Stimulated activated CD4-positive, alpha-beta T cell treated with anti-CD3 and anti-CD28 coated beads, Interleukin-15, amount 100 ng/mL, for 48 hours (primary cell): Measurements from ENCODE around the gene UMAD1.

ENCODE experiments used
- DNase-seq, 2 donors: peaks; one replicate each; pipeline ENCODE4 v3.0.0-alpha.2; 2020; ENCODE audit warnings: low read depth in 2 of 2

The UMAD1 gene

DNA sequence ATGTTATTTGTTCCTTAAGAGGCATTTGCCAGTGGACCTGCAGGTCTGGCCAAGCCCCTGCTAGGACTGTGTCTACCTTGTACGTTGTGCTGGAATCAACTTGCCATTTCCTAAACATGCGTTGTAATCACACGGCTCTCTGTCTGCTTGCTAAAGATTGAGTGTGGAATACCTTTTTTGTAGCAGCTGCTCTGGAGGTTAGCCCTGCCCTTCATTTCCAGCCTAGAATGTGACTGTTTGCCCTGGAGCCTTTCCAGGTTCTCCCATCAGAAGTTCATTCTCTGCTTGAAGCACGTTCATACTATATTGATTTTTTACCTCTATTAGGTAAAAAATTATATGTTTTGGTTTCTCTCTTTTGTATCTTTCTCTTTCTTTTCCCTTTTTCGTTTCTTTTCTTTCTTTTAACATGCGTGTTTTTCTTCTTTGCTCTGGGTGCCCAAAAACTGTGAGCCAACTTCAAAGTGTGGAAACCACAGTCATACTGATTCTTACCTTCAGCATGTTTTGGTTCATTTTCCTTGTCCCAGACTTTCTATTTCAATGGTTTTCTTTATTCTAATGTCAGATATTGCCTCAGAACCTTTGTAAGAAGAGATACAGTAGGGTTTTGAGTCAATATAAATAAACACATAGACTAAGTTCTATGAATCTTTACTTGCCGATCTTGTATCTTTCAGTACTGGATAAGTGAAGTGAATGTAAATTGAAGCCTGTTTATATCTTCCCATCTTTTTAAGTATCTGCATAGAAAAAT is 189.7 kb downstream of the UMAD1 start:
- no peak for DNase-seq

DNA sequence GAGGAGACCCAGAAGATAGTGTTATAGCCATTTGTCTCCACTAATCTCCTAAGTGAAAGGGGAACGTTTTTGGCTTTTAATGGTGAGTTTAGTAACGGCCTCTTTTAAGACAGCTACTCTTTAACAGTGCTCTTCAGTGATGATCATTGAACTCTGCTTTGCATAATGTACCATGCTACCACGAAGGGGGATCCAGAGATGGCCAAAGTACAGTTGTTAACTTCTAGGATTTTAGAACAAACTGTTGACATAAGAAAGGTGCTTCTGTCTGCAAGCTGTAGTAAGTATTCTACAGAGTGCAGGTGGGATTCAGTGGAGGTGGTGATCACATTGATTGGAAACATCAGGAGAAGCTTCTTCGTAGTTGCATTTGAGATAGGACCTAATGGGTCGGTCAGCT is 192.0 kb downstream of the UMAD1 start:
- DNase-seq, result no peak

DNA sequence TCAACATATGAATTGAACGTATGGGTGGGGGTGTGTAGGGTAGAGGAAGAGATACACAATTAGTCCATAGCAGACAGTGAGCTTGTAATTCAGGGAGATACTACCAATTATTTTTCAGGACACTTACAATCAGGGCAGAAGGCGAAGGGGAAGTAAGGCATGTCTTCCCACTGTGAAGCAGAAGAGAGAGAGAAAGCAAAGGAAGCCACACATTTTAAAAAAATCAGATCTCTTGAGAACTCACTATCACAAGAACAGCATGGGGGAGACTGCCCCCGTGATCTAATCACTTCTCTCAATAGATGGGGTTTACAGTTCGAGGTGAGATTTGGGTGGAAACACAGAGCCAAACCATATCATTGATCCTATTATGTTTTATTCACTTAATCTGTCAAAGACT is 194.2 kb downstream of the UMAD1 start:
- DNase-seq, result no peak

DNA sequence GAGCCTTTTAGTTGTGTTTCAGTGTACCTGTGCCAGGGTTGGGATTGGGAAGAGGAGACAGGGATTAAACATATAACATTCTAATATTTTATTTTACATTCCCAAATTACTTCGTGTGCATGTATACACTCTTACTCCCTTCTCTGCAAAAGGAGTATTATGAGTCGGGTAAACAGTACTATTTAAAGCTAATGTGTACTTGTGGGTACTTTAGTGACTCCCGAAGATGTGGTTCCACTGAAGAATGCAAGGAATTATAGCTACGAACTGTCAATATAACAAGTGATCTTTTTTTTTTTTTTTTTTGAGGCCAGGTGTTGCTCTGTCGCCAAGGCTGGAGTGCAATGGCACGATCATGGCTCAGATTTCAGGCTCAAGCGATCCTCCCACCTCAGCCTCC is 200.5 kb downstream of the UMAD1 start:
- DNase-seq, result no peak

DNA sequence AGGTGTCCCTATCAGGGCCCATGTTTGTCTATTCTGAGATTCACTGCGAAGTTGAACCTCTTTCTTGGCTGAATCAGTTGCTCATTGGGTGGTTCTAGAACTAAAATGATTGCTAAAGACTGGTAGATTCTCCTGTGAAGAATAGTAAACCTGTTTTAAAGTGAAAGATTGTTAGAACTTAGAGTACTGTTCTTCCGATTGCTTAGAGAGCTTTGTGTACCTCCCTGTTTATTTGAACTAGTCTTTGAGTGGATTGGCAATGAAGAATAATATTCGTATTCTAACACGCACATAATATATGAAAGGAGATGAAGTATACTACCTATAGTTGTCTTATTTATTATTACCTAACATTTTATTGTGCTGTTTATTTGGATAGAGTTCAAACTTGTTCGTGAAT is 202.7 kb downstream of the UMAD1 start:
- no peak for DNase-seq

DNA sequence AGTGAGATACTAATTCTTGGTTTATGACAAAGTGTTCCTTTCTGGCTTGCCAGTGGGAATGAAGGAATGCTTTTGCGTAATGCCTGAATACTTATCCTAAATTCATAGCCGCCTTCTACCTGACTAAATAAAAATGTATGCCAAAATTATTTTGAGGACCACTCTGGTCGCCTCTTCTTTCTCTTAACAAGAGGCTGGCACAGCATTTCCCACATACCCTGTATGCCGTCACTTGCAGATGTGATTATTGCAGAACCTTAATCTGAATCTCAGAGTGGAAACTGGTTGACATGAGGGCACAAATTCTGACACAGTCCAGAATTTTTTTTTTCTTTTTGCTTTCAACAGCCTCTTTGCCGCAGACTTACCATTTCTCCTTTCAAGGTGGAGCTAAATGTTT is 203.4 kb downstream of the UMAD1 start:
- no peak for DNase-seq

DNA sequence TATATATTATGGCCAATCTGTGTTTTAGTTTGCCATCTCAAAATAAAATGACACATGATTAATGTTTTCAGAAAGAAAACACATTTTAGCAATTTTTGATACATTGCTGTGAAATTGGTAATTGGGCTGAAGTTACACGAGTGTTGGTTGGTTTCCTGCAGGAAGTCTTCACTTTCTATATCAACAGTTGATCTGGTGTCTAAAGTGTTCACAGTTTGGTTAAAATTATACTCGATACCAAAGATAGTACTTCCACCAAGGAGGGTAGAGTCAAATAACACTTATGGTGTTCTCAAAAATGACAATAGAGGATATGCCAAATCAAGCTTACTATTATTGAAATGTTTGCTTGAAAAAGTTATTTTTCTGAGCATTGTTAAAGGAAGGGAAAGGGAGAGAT is 207.7 kb downstream of the UMAD1 start:
- DNase-seq, result no peak

DNA sequence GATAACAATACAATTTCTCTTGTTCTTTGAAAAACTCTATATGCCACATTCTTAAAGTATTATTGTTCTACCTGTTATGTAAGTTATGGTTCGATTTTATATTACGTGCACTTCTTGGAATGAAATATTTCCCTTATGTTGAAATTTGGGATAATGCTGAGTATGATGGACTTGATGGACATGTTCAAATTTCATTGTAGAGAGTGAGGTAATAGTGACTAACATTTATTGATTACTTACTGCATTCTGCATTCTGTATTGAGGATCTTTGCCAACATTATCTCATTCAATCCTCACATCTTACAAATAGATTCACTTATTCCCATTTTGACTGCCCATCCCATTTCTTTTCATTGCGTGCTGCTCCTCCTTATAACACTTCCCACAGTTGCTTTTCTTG is 208.3 kb downstream of the UMAD1 start:
- no peak for DNase-seq

DNA sequence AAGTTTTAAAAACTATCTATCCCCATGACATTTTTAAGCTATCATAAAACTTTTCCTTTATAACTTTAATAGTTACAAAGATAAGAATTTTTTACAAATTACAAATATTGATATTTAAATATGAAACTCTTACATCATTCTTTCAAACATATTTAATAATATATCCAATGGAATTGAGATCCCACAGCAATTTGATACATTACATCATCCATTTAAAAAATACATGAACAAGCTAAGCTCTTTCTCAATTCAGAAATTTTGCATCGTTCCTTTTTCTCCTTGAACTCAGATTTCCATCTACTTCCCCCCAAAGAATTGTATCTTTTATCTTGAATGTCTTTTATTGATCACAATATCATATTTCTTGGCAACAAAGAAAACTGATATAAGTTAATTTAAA is 209.6 kb downstream of the UMAD1 start:
- DNase-seq, result no peak

DNA sequence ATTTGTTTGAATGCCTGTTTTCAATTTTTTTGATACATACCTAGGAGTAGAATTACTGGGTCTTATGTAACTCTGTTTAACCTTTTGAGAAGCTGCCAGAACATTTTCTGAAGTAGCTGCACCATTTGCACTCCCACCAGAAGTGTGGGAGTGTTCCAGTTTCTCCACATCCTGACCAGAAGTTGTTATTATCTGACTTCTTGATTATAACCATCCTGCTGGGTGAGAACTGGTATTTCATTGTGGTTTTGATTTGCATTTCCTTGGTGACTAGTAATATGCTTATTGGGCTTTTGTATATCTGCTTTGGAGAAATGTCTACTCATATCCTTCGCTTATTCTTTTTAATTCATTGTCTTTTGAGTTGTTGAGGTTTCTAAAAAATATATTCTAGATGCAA is 210.8 kb downstream of the UMAD1 start:
- DNase-seq, result no peak

DNA sequence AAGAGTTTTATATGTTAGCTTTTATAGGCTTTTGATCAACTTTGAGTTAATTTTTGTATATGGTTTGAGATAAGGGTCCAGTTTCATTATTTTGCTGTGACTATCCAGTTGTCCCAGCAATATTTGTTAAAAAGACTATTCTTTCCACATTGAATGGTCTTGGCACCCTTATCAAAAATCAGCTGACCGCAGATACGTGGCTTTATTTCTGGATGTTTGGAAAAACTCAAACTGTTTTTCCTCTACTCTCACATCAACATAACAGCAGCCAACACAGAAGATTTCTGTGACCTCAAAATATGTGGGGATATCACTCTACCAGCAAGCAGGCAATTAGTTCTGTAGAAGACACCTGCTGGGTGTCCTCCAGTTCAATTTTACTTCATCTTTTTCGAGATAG is 211.4 kb downstream of the UMAD1 start:
- DNase-seq, result no peak

DNA sequence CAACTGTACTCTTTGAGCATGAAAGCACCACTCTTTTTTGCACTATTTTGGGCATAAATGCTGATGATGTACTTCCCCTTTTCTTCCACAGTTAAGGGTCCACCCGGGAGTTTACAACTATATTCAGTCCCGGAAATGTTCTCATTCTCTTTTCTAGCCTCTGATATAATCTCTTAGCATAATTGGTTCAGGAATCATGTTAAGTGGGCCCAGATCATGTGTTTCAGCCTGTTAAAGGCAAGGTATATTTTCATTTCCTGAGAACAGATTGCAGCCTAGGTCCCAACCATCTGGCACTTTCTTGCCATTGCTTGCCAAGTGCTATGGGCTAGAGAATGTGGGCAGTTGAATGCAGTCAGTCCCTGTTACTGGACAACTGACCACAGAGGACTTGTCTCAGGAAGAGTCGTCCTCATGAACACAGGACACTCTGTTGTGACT is 216.6 kb downstream of the UMAD1 start:
- no peak for DNase-seq

DNA sequence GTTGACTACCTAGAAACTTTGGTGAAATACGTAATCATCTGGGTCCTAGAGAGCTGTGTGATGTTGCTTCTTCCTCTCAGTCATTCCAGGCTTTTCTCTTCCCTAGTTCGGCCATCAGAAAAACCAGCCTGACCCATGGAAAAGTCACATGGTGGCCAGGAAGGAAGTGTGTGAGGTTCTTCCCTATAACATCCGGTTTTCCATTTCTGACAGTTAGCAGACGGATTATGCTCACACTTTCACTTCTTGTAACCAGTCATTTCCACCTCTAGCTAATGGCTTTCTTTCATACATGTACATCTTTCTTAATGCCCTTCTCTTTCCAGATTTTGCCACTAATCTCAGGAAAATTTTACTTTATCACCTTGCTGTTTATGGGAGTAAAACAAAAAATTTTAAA is 218.0 kb downstream of the UMAD1 start:
- no peak for DNase-seq

DNA sequence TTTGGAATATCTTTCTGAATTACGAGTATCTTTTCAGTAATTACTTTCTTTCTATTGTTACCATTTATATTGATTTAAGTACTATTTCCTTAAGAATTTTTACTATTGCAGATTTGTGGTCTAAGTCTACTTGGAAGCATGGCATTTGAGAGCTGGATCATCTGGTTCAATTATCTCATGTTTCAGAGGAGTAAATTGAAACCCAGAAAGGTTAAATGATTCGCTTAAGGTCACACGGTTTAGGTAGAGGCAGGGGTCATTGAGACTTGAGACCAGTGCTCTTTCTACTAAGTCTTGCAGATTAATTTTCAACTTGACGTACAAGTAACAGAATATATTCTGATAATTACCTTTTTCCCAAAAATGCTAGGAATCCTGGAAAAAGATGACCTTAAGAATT is 218.9 kb downstream of the UMAD1 start:
- DNase-seq, result no peak

DNA sequence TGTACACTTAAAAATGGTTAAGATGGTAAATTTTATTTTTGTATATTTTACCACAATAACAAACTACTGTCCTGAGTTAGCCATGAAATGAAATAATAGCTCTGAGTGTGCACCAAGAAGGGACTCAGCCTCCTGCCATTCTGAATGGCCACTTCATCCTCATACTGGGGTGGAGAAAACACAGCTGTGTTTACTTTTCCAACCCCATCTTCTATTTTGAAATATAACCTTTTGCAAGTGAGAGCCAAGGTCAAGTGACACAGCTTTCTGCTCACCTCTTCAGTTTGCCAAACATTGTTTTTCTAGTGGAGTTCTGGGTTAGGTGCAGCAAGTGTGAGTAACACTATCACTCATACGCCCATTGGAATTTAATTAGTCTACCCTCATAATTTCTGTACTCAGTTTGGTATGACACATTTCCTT is 220.7 kb downstream of the UMAD1 start:
- DNase-seq, result no peak

DNA sequence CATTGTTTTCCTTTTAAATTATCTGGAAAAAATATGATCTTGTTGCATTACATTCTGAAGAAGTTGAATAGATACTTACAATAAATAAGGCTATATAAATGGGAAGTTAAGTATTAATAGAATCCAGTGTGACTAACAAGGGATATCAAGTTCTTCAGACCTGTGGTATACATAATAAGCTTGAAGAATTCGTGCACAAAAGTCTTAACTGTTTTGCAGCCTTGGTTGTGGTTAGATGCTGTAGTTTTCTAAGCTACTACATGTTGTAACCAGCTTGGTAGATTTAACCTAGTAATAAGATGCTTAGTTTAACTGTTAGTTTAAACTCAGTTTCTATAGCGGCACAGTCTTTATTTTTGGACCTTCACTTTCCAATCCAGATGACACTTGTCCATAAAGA is 221.8 kb downstream of the UMAD1 start:
- no peak for DNase-seq

DNA sequence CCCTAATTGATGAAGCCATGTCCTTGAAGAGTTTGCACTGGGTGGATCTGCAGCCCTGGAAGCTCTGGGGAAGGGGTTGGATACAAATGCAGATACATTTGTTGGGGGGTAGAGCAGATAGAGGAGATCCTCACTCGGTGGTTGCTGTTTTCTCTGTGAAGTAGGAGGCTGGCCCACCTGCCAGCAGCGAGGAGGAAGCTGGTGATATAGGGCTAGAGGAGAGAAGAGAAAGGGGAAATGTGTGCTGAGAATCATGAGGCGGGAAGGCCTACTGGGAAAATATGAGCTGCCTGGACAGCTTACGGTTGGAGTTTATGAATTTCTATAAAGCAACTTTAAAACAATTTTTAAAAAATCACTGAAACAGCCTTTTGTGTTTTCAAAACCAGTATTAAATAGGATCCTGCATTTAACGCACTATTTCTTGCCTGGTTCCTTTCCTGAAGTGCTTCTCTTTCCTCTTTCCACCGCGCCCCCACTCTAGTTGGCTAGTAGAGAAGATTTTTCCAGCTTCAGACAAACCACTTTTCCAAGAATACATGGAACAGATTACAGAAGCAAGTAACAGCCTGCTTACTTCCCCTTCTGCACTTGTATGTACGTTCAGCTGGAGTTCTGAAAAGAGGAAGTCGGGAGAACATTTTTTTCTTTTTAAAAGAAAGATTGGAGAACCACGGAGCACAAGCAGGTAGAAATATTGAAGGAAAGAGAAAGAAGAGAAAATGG is 227.5 kb downstream of the UMAD1 start:
- no peak for DNase-seq

DNA sequence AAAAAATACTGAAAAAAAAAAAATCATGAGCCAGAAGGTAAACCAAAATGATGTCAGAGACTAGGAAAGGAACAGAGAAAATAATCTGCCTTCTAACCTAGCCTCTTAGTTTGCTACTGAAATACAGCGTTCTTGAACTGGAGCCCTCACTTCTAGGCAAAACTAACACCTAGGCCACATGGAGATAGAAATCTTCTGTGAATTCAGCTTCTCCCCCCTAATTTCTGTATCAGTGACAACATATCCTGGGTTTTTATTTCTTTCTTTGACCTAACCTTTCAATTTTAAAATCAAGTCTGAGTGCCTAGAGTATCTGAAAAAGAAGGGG is 228.0 kb downstream of the UMAD1 start:
- DNase-seq, result no peak

DNA sequence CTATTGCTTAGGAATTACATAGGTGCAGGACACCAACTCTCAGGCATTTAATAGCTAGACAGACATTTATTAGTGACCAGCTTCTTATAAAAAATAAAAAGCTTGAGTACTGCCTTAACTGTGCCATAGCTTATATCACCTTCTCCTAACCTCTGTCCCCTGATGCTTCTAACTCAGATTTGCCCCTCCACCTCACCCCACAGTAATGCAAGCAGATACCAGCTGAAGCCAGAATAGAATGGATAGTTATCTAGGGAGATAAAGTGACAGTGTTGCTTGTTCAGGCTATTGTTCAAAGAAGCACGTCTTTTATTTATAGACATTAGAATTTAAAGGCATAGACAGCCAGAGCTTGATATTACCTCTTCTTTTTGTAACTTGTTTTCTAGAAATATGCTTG is 228.5 kb downstream of the UMAD1 start:
- no peak for DNase-seq

DNA sequence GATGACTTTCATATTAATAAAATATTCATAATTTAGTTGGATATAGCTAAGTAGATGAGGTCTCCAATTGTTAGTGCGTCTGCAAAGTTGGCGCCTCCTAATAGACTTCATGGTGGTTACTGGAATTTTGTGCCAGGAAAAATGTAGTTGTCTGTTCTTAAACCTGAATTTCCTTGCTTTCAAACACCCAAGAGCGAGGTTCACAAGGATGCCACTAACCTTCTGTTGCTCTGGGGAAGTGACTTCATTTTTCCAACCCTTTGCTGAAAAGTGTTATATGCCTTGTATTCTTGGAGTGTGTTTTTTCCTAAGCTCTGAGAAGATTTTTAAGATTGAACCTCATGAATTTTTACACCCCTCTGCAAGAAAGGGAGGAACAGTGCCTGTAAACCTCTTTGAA is 229.1 kb downstream of the UMAD1 start:
- DNase-seq, result no peak

DNA sequence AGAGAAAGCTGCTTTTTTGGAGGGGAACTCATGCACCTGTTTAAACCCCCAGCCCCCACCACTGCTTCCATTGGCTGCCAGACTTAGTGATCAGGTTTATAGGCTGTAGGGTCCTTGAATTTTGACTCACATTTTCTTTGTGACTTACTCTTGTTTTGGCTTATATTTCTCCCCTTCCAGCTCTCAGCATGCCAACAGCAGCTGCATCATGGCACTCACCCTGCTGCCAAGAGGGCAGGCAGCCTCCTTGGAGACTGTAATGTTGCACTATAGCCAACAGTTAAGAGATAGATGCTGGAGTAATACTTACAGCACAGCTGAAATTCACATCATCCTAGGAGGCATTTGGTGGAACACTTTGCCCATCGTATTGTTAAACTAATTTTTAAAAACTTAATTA is 230.0 kb downstream of the UMAD1 start:
- no peak for DNase-seq

DNA sequence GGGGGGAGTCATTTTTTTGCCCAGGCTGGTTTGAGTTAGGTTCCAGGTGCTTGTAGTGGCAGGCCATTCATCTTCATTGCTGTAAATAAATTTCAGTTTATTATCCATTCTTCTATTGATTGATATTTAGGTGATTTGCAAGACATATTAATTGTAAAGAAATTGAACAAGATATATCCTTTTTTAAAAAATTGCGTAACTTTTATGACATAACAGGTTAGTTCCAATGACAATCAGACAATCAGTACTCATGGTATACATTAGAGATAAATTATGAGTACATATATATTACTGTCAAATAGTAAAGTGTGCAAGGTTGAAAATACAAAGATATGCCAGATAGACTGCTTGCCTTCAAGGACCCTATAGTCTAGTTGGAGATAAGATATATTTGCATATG is 235.9 kb downstream of the UMAD1 start:
- no peak for DNase-seq

DNA sequence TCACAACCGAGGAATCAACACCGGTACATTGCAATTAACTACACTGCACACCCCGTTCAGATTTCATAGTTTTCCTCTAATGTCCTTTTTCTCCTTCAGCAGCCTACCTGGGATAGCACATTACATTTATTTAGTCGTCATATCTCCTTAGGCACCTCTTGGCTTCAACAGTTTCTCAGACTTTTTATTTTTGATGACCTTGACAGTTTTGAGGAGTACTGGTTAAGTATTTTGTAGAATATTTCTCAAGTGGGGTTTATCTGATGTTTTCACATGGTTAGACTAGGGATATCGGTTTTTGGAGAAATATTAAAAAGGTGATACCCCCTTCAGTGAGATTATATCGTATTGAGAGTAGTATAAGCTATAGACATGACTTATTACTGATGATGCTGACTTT is 241.0 kb downstream of the UMAD1 start:
- DNase-seq, result no peak

DNA sequence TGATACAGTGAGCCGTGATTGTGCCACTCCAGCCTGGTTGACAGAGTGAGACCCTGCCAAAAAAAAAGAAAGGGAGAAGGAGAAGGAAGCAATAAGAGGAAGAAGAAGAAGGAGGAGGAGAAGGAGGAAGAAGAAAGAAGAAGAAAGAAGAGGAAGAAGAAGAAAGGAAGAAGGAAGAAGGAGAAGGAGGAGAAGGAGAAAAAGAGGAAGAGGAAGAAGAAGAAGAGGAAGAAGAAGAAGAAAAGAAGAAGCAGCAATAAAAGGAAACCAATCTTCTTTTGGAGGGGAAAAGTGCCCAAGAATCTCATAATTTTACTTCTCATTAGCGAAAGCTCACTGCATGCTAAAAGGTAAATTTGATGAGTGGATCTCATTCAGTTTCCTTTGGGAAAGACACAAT is 242.3 kb downstream of the UMAD1 start:
- no peak for DNase-seq
